ENCODE results near the gene ZNF335.
"Not testable (repeated sequence)": the region's sequence is repeated elsewhere in the genome, so short reads cannot be mapped to it uniquely, and the experiment has no call there.

ZNF335 gene

GRCh38 chr20:45910670-45911485 lies 61.1 kb downstream of the ZNF335 start:
- peak in 1 of 2 experiments; percentile 61 for DNase-seq

DNA sequence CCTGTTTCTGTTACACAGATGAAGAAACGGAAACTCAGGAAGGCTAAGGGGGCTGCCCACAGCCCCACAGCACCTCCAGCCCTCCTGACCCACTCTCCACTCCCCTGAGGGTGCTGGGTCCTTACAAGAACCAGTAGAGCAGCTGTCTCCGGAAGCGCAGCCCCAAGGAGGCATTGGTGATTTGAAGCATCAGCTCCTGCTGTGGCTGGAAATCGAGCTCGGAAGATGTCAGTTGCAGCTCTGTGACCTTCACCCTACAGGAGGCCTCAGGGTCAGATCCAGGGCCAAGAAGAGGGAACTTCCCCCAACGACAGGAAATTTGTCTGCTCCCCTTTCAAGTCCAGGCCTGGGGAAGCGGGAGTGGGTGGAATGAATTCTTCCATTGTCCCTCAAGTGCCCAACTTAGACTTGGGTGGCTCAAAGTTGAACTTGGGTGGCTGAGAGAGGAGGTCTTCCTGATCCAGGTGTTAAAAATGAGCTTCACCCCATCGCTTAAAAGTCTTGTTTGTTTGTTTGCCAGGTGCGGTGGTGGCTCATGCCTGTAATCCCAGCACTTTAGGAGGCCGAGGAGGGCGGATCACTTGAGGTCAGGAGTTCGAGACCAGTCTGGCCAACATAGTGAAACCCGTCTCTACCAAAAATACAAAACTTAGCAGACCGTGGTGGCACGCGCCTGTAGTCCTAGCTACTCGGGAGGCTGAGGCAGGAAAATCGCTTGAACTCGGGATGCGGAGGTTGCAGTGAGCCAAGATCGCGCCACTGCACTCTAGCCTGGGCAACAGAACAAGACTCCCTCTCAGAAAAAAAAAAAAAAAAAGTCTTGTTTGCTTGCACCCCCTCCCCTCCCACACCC lies 62.0 kb downstream of the ZNF335 start:
- no peak for DNase-seq

DNA sequence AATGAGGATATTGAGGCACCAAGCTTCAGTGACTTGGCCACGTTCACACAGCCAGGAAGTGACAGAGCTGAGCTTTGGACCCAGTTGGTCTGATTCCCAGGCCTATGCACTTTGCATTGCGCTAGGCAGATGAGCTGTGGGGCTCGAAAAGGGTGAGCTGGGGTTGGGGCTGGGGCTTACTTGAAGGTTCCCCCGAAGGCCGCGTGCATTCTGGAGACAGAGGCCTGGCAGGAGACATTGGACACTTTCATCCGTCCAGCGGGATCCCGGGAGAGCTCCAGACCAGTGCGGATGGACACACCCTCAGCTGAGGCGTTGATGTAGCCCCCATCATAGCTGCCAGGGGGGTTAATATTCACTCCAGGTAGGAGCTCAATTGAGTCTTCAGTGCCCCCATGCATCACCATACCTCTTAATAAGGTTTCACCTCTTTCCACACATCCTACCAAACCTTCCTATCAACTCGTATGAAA lies 62.6 kb downstream of the ZNF335 start:
- no peak for DNase-seq

DNA sequence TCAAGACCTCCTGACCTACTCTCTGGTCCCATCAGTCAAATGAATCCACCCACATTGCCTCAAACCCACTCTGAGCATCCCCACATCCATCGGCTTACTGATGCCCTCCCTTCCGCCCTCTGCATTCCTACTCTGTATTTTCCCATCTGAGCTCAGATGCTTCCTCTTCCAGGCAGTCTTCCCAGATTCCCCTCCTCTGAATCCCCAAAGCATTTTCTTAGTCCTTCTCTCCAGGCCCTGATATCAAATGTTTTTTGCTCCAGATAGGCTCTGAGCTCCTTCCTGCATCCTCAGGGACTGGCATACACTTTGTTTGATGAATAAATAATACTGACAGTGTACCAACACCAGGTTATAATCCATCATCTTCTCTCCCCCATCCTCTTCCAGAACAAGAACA lies 63.9 kb downstream of the ZNF335 start:
- no peak for DNase-seq

DNA sequence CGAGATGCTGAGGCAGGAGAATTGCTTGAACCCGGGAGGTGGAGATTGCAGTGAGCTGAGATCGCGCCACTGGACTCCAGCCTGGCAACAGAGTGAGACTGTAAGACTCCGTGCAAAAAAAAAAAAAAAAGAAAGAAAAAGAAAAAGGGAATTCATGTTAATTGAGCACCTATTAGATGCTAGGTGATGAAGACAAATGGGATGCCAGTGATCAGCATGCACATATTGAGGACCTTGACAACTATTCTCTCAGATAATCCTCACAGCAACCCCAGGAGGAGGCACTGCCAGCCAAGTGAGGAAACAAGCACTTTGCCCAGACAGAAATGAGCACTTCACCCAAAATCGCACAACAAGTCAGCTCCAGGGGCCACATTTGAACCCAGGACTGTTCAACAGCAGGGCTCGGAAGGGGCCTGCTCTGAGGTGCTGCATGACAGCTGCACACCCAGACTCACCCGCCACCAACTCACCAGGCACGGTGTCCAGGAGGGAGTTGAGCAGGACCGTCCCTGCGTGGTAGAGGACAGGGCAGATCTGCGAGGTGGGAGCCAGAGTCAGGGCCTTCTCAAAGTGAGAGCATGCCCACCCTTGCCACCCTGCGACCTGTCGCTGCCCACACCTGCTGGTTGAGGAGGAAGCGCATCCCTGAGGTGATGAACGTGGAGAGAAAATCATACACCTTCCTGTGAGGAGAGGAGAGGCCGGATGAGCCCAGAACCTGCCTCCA lies 64.6 kb downstream of the ZNF335 start:
- no peak for DNase-seq

- DNase-seq = no peak
These were observed 66.4 kb downstream of the ZNF335 start for GRCh38 chr20:45905505-45906079.

DNA sequence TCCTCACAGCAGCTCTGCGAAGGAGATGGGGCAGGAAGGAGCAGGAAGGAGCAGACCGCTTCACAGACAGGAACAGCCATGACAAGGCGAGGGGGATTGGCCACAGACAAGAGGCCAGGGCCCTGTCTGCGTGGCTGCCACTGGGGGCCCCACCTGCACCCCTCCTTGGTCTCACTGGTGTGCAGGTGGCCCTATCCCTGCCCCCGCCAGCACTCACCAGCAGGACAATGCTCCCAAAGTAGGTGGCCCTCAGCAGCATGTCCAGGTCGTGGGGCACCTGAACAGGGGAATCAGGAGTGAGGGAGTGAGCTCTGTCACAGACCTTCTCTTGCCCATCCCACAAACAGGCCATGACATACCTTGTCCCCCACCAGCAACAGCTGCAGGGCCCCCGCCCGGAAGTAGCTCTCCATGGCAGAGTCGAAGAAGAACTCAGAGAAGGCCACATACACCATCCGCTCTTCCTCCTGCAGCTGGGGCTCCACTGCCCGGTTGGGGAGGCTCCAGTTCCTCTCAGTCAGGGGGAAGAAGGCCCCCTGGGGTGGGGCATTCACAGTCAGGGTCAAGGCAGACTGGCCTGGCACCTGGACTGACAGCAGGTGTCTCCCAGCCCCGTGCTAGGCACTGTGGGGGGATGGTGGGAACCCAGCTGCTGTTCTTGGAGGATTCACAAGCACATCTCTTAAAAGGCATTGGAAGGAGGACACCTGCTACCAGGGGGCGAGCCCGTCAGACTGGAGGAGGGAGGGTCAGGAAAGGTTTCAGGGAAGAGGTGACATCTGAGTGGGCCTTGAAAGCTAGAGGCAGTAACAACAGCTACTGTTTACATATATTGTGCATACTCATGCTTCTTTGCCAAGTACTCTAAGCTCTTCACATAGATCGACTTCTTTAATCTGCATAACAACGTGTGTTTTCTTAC lies 67.2 kb downstream of the ZNF335 start:
- DNase-seq = no peak

DNA sequence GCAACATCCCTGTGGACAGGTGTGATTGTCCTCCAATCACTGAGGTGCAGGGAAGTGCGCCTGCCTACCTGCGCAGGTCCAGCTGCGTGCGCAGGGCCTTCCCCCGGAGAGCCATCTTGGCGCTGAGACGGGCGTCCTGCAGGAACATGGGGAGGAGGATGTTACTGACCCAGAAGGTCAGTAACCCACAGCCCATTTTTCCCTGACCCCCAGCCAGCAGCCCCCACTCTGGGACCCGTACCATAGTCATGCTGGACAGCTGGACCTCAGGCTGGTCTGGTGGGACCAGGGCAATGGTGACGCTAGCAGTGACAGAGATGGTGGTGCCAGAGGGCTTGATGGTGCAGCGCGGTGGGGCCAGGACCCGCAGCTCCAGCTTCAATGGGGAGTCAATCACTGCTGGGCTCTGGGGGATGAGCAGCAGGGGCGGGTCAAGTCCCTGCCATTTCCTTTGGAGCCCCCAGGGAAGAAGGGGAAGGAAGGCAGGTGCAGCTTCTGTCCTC lies 69.8 kb downstream of the ZNF335 start:
- DNase-seq = no peak

DNA sequence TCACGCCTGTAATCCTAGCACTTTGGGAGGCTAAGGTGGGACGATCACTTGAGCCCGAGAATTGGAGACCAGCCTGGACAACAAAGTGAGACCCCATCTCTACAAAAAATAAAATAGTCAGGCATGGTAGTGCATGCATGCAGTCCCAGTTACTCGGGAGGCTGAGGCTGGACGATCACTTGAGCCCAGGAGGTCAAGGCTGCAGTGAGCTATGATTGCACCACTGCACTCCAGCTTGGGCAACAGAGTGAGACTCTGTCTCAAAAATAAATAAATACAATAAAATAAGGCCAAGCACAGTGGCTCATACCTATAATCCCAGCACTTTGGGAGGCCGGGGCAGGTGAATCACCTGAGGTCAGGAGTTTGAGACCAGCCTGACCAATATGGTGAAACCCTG lies 70.7 kb downstream of the ZNF335 start:
- not testable (repeated sequence) for DNase-seq

- DNase-seq = no peak
These were observed 72.8 kb downstream of the ZNF335 start for GRCh38 chr20:45899046-45899835.

Measured in NCI-H524 (cell line).